ENCODE results near the gene FHIT.

The FHIT gene

DNA sequence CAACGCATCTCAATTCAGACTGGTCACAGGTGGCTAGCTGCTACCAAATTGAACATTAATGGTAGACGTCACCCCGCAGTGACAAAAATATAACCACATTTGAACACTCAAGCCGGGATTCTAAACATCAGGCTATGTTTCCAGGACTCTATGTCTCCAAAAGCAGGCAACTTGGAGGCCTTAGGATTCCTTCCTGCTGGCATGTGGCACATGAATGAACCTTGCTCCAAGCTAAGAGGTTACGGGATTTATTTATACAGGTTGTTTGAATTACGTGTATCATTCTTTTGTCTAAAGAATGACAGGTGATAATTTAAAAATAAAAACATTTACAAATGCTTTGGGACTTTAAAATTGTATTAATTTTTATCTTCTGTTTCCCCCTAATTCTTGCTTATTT is 1337.0 kb downstream of the FHIT start:
- H3K4me3 ChIP-seq (ENCODE audit: low read length): no peak overlapping the region

DNA sequence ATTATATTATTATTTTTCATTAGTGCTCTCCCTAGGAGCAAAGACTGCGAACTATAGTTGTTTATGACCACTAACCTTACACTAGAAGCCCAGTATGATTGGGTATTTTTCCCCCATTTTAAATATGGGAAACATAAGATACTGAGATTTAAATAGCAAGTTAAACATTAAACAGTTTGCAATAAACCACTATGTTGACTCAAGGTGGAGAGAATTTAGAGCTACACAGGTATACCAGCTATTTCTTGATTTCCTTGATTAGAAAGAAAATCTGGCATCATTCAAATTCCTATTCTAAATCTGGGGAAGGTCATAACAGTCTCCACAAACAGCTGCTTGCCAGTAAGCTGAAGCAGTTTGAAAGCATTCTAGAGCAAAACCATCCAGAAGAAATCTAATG is 1337.6 kb downstream of the FHIT start:
- H3K4me3 ChIP-seq (ENCODE audit: low read length): no peak overlapping the region
- DNase-seq (ENCODE audit: low read depth, low spot score): no peak

More for the DNA sequence above, 1337.0 kb downstream of the FHIT start:
- DNase-seq (ENCODE audit: low read depth, low spot score): no peak

DNA sequence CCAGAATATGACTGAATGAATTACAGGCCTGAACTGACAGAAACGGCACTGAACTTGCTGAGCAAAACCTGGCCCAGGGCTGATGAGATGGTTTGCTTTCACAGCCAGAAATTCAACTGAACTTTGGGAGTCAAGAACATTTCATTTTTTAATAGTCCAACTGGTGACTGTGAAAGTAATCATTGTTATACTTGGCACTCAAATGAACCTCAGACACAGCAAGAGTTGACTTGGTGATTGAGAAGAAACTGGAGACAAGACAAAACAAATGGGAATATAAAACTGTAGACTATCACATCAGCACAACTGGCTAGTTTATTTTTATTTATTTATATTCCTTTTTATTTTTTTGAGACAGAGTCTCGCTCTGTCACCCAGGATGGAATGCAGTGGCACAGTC is 1342.6 kb downstream of the FHIT start:
- no peak overlapping the region for H3K4me3 ChIP-seq (ENCODE audit: low read length)
- no peak for DNase-seq (ENCODE audit: low read depth, low spot score)

DNA sequence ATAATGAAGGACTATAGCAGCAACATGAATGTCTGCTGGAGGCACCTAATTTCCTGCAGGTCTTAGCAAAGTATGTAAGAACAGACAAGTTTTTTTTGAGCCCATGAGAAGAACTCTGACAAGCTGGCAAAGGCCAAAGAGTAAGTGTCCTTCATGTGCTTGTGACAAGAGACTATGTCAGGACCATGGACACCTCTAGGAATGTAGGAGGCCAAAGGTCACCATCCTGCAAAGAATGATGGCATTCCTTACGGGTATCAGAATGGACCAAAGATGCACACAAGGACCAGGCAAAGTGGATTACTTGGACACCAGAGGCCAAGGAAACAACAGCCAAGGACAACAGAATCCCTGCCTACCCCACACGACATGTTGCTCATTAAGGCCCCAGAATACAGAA is 1343.0 kb downstream of the FHIT start:
- no peak overlapping the region for H3K4me3 ChIP-seq (ENCODE audit: low read length)
- no peak for DNase-seq (ENCODE audit: low read depth, low spot score)

DNA sequence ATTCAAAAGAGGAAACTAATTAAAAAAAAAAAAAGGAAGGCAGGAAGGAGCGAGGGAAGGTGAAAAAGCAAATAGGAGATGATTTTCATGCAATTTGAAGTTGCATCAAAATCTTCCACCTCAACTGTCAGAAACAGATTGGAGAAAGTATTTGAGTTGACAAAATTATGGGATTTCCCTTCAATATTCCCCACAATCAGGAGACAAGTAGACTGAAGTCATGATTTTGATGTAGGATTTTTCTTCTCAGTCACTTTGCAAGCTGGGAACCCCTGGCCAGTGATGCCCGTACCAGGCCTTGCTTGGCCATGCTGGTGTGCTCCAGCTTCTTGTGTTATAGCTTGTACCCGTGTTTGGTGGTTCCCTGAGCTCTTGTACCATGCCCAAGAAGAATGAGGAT is 1347.0 kb downstream of the FHIT start:
- H3K4me3 ChIP-seq (ENCODE audit: low read length): no peak overlapping the region
- no peak for DNase-seq (ENCODE audit: low read depth, low spot score)

DNA sequence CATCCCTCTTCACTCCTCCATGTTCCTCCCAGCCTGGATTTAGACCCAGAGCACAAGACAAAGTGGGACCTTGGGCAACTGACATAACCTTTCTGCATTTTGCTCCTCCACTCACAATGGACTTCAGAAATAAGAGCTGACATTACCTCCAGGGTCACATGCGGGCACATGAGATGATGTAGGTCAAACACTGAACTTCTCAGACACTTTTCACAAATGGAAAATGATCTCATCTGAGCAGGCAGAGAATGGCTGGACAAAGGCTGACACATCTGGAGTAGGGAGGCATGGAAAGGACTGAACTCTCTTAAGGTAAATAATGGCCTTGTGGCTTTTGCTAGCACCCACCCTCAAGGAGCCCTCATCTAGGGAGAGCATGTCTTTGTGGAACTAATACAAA is 1352.2 kb downstream of the FHIT start:
- no peak overlapping the region for H3K4me3 ChIP-seq (ENCODE audit: low read length)
- DNase-seq (ENCODE audit: low read depth, low spot score): no peak

DNA sequence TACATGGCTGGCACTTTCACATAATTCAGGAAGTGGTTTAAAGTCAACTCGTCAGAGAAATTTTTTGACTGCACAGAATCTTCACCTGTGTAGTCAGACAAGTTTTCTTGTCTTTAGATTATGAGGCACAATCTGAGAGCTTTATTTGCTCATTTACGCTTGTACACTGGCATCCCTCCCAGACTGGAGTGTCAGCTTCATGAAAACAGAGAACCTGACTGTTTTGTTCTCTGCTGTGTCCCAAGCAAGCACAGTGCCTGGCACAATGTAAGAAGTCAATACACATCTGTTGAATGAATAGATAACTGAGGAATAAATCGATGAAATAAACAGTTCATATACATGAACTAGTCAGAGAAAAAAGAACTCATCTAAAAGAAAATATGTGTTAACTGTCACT is 1355.3 kb downstream of the FHIT start:
- no peak for DNase-seq (ENCODE audit: low read depth, low spot score)
- H3K4me3 ChIP-seq (ENCODE audit: low read length): no peak overlapping the region

DNA sequence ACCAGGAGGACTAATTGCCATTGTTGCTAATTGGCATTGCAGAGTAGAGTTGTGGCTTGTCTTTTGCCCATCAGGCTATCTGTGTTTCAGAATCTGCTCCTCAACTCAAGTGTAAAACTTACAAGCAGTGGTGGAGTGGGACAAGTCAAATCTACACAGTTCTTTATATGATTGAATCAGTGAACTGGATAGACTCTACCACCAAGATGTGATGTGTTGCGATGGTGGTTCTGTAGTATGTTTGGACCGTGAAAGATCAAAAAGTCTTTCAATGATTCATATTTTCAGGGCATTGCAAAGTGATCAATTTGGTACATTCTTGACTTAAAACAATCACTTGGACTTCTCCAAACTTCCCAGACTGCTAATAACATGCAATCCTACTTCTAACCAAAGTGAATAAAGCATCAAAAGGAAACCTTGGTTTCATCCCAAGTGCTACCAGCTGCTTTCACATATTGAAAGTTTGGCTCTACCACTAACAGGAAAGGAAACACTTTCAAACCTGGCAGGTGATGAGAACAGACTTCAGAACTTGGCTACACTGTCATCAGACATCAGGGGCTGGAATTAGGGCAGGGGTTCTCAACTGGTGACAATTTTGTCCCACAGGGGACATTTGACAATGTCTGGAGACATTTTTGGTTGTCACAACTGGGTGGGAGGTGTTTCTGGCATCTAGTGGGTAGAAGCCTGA is 1356.7 kb downstream of the FHIT start:
- DNase-seq (ENCODE audit: low read depth, low spot score): no peak

DNA sequence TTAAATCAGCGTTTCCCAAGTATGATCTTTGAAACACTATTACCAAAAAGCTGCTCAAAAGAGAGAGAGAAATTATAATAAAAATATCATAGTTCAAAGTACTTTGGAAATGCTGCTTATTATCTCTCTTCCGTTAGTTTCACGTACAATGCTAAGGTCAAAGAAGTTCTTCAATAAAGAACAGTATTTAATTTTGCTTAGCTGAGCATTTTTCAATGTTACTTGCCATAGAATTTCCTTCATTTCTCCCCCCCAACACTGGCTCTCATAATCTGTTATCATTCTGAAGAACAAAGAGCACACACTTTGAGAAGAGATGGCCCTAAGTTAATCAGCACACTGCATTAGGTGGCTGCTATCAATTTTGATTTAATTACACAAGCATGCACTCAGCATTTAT is 1360.6 kb downstream of the FHIT start:
- no peak for DNase-seq (ENCODE audit: low read depth, low spot score)

More for the DNA sequence above, 1356.7 kb downstream of the FHIT start:
- H3K4me3 ChIP-seq (ENCODE audit: low read length): no peak overlapping the region

DNA sequence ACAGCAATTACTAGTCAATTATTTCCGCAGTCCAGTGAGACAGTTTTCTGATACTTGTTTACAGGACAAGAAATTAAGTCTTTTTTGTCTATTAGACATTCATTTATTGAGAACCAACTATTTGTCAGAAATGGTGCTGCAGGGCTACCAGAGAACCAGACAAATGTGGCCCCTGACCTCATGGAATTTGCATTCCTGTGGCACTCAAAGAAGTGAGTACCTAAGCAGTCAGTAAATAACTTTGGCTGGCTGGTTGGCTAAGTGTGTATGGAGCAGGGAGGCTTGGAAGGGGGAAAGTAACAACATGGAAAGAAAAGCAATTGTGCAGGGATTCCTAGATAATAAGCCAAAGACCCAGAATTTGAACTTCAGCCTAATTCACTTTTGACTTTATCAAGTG is 1364.5 kb downstream of the FHIT start:
- H3K4me3 ChIP-seq (ENCODE audit: low read length): no peak overlapping the region
- no peak for DNase-seq (ENCODE audit: low read depth, low spot score)

More for the DNA sequence above, 1360.6 kb downstream of the FHIT start:
- no peak overlapping the region for H3K4me3 ChIP-seq (ENCODE audit: low read length)

DNA sequence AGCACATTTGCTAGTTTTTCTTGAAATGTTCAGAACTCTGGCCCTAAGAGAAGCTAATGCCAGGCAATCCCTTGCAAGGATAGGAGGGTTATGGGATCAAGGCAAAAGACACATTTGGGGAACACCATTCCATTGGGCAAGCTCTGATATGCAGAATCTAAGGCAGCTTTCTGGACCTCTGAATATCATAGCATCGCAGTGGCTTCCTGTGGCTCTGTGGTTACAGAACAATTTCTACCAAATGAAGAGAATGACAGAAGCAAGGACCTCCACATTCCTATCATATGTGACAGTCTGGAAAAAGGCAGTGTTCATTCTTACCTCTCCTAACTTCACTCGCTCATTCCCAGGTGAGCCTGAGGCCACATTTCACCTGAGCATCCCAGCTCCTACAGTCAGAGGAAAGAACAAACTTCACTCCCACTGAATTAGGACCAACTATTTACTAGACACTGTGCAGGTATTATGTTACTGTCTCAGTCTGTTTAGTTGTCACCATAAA is 1365.3 kb downstream of the FHIT start:
- no peak for DNase-seq (ENCODE audit: low read depth, low spot score)
- H3K4me3 ChIP-seq (ENCODE audit: low read length): no peak overlapping the region

DNA sequence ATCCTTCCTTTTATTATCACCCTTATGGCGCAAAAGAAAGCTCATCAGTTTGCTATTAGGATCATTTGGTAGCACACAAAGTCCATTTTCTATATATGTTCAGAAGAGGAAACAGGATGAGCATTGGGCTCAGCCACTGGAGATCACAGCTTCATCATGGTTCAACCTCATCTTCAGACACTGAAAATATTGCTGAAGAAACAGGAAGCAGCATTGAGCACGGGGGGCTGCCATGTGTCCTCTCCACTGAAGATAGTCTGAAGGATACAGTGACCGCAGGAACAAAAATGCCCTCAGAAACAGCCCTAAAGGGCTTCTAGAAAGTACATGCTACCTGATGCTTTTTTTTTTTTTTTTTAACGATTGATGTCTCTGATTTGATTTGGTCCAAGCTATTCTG is 1366.2 kb downstream of the FHIT start:
- no peak for DNase-seq (ENCODE audit: low read depth, low spot score)
- H3K4me3 ChIP-seq (ENCODE audit: low read length): no peak overlapping the region

DNA sequence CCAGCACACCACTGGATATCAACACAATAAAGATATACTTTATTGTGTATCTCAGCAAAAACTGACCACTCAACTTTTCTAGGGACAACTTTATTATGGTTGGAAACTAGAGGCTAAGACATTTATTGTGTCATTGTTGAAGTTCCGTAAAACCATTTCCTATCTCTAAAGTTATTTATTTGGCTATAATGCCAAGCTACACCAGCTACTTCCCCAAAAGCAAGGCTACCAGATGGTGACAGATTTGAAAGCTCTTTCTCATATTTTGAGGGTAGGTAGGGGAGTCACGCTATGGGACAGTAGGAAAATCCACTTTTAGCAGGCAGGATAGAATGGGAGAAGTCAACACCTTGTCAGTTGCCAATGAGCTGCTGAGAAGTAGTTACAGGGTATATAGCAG is 1366.8 kb downstream of the FHIT start:
- H3K4me3 ChIP-seq (ENCODE audit: low read length): no peak overlapping the region
- no peak for DNase-seq (ENCODE audit: low read depth, low spot score)

DNA sequence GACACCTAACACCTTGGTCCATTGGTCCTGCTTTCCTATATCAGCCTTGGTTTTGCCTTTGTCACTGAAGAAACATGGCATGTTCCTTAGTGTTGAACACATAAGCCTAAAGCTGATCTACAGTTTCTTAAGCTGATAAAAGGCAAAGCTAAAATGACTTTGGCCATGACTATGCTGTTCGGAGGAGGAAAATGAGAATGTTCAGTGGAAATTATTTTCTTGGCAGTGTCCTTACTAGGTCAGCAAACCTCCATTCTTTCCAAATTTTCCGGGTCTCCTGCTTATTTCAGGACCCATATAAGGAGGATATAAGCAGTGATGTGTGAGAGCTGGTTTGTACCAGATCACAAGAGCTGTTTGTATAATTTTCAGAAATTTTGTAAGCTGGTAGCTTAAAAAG is 1368.5 kb downstream of the FHIT start:
- H3K4me3 ChIP-seq (ENCODE audit: low read length): no peak overlapping the region
- no peak for DNase-seq (ENCODE audit: low read depth, low spot score)

DNA sequence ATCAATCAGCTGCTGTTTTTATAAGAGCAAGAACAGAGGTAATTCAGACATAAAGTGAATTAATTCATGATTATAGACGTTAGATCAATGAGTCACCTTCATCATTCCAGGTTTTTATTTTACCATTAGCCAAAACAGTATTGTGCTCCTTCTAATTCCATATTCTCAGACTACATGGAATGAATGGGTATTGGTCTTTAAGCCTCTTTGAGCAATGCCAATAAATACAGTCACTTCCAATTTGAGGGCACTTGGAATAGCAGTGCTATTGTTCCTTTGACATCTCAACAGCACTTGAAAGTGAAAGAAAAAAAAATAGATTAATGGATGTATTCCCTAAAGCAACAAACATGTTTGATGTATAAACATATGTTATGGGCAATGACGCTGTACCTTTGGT is 1370.5 kb downstream of the FHIT start:
- no peak for DNase-seq (ENCODE audit: low read depth, low spot score)
- H3K4me3 ChIP-seq (ENCODE audit: low read length): no peak overlapping the region

DNA sequence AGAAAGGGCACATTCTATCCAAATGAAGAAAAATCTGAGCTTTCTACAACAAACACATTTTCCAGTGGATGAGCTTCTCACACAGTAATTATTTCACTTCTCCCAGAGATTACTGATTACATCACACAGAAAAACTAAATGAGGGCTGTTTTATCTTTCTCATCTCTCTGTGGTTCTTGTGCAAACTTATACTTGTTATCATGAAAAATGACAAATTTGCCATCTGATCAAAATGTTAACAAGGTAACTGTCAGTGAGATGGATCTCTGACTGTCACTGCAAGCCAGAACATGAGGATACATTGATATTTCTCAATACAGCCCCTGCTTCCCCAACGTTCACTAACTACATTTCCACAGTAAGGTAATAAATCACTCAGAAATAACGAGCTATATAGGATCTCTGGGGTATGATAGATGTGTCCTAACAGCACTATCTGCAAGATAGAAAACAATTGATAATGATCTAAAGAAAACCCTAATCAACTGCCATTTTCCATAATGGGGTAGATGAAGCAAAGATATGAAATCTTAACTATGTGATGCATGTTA is 1372.1 kb downstream of the FHIT start:
- peak; percentile 17 for DNase-seq (ENCODE audit: low read depth, low spot score)
- no peak overlapping the region for H3K4me3 ChIP-seq (ENCODE audit: low read length)

DNA sequence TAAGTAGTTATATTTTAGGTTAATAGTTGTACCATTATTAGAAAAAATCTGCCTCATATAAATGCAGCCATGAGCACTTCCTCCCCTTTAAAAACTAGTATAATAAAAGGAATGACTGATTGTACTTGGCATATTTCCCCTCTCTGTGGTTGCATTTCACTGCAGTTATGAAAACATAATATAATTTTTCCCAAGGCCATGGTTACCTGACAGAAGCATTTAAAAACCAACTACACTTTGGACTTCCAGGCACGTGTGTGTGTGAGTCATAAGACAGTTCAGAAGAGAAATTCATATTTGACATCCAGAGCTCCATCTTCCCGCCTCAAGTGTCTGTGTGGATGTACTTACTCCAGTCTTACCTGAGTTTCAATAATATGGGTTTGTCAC is 1373.2 kb downstream of the FHIT start:
- no peak overlapping the region for H3K4me3 ChIP-seq (ENCODE audit: low read length)
- DNase-seq (ENCODE audit: low read depth, low spot score): no peak

DNA sequence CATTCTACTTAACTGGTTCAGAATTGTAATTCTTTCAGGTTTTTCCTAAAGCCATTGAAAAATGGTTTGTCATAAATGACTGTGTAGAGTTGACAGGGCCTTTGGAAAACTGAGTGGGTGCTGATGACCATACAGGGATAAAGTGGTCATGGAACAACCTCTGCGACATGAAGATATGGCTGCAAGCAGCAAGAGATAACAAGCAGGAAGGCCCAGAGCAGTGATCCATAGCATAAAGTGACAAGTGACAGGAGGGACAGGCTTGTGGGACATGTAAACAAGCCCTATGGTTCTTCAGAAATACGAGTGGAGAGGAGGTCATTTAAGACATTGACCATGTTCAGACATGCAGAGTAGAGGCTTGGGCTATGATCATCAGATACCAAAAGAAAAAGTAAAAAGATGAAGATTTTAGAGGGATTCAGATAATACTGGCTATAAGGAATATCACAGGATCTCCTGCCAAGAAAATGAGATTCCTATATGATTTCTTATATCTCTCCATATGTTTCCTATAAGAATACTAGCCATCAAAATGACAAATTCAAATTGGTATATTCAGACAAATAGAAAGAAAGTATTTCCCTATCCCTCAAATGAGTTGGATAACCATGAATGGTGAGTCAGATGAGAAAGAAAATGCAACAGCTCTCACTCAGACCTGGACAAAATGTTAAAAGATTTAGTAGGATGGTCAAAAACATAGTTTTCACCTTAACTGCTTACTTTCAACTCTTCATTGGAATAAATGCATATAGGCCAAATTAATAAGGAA is 1373.8 kb downstream of the FHIT start:
- no peak for DNase-seq (ENCODE audit: low read depth, low spot score)
- no peak overlapping the region for H3K4me3 ChIP-seq (ENCODE audit: low read length)

DNA sequence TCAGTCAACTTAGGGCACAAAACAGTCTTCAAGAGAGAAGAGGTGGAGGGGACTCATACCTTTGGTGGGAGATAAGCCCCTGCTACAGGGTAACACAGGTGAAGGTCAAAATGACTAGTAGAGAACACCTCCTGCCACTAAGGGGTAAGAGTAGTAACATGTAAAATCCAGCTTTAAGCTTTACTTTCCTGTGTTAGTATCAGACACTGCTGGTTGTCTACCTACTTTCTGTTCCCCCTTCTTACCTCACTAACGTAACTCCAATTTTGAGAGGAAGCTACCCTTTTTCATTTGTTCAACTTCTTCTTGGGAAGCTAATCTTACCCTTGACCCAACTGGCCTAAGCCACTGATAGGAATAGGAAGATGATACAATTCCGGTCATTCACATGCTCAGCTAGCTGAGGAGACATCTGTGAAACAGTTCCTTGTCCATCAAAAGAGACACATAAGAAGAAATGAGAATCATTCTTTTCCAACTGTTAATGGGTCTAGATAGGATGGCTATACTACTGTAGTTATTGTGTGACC is 1374.7 kb downstream of the FHIT start:
- no peak overlapping the region for H3K4me3 ChIP-seq (ENCODE audit: low read length)

DNA sequence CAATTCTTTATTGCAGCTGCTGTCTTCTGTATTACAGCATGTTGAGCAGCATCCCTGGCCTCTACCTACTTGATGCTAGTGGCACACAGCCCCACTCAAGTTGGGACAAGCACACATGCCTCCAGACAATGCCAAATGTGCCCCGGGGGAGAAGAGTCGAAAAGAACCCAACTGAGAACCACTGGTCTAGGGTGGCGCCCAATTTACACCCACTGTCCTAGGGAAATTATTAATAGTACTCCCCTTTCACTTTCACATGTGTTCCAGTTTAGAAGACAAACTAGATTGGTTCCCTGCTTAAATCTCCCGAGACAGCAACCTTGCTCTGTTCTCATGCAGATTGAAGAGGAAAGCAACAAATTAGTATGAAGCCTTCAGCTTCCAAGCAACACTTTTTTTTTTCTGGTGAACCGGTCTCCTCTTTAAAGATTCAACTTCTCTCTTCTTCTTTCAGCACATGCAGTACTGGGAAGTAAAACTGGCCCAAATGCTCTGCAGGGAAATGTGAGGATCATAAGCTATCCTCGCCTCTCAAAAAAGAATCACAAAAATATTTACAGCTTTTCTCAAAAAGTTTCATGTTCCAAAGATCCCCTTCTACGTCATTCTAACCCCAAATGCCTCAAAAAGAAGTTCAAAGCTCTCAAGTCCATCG is 1377.5 kb downstream of the FHIT start:
- no peak for DNase-seq (ENCODE audit: low read depth, low spot score)
- H3K4me3 ChIP-seq (ENCODE audit: low read length): no peak overlapping the region

More for the DNA sequence above, 1374.7 kb downstream of the FHIT start:
- no peak for DNase-seq (ENCODE audit: low read depth, low spot score)
